Nucleus accumbens (tissue), 56 donors: ENCODE measurements around the gene PPP6R2.

Experiments
- DNase-seq, 56 donors: peaks; one replicate each; lab custom pipeline; 2025; lab: John Stamatoyannopoulos, UW

The PPP6R2 gene

DNA sequence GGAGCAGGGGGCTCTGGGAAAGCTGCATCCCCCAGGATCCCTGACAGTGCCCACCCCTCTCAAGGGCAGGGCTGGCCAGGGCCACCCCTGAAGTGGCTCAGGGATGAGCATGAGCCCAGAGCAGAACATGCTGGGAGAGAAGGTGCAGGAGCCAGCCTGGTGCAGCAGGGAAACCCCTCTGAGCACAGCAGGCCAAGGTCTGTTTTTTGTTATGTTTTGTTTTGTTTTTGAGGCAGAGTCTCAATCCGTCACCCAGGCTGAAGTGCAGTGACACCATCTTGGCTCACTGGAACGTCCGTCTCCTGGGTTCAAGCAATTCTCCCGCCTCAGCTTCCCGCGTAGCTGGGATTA, 132.5 kb downstream of the PPP6R2 start:
- no peak for DNase-seq

DNA sequence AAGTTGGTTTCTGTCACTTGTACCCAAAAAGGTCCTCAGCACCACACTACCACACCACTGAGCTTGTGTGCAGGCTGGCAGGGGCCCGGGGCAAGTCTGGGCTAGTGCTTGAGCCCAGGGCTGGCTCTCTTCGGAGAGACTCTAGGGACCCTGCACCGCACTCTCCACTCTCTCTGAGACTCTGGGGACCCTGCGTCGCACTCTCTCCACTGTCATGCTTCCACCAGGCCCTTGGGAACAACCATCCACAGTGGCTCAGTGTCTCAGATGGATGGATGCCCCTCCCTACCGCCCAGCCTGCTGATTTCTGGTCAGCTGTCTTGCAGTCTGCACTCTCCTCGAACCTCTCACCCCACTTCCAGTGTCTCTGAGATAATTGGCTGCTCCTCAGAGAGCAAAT, 133.7 kb downstream of the PPP6R2 start:
- no peak for DNase-seq

DNA sequence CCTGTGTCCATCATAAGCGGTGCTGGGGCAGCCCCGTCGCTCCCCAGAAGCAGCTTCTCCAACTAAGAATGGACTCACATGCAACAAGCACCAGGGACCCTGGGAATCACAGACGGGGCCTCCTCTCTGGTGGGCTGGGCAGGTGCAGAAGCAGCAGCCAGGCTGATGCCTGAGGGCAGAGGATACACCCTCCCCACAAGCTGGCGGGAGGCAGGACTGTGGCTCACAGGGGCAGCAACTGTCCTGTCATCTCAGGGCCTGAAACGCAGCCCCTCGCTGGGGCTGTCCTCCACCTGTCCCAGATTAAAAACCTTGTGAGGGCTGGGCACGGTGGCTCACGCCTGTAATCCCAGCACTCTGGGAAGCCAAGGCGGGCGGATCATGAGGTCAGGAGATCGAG, 134.8 kb downstream of the PPP6R2 start:
- no peak for DNase-seq

DNA sequence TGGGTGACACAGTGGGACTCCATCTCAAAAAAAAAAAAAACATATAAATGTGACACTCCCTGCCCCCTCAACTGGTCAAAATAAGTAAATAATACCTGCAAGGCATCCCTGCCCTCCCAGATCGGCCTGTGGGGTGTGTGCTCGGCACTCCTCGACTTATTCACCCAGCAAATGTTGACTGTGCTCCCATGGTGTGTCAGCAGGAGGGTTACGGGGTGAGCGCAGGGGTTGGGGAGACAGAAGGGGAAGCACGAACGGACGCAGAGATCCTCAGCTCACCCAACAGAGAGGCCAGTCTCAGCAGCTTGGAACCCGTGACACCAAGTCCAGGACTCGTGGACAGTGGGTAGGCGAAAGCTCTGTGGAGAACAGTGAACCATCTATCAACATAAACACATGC, 136.6 kb downstream of the PPP6R2 start:
- DNase-seq = no peak

DNA sequence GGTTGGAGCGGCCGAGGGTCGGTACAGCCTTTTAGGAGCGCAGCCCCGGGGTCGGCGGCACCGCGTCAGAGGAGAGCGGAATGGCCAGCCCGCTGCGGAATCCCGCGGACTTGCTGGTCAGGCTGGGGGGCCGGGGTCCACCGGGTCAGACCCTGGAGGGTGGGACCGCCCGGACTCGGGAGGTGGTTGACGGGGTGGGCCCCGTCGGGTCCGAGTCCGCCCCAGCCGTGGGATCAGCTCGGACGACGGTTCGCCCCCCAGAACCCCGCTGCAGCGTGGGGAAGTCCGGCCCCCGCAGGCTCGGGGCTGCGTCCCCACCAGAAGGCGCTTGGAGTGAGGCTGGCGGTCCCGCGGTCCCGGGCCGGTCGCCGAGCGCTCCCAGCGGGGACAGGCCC, 137.9 kb downstream of the PPP6R2 start:
- no peak for DNase-seq

DNA sequence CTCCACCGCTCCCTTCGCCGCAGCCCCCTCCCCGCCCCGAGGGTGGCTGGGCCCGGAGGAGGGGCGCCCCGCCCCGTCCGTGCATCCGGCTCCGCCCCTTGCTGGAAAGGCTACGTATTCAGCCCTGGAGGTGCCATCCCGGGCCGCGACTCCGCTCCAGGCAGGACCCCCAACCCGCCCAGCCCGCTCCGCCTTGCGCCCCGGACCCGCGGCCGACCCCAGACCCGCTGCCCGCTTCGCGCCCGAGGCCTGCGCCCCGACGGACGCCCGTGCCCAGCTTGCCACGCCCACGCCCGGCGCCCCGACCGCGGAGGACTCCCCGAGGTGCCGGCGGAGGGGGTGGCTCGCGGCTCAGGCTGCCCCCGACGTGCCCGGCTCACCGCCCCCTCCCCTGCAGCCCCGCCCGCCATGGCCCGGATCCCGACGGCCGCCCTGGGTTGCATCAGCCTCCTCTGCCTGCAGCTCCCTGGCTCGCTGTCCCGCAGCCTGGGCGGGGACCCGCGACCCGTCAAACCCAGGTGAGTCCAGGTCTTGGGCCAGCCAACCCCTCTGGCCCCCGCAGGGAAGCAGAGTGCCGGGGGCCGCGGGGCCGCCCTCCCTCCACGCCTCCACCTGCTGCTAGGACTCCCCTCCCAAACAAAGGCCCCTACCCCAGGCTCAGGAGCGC, 138.4 kb downstream of the PPP6R2 start, which contains the start of gene ADM2:
TSS of gene ADM2 (plus strand) at position 104 of the 667 bp plus-strand sequence. CDS start at position 409, 305 bp downstream.
- peak in 1 of 56 donors; percentile 10 for DNase-seq

DNA sequence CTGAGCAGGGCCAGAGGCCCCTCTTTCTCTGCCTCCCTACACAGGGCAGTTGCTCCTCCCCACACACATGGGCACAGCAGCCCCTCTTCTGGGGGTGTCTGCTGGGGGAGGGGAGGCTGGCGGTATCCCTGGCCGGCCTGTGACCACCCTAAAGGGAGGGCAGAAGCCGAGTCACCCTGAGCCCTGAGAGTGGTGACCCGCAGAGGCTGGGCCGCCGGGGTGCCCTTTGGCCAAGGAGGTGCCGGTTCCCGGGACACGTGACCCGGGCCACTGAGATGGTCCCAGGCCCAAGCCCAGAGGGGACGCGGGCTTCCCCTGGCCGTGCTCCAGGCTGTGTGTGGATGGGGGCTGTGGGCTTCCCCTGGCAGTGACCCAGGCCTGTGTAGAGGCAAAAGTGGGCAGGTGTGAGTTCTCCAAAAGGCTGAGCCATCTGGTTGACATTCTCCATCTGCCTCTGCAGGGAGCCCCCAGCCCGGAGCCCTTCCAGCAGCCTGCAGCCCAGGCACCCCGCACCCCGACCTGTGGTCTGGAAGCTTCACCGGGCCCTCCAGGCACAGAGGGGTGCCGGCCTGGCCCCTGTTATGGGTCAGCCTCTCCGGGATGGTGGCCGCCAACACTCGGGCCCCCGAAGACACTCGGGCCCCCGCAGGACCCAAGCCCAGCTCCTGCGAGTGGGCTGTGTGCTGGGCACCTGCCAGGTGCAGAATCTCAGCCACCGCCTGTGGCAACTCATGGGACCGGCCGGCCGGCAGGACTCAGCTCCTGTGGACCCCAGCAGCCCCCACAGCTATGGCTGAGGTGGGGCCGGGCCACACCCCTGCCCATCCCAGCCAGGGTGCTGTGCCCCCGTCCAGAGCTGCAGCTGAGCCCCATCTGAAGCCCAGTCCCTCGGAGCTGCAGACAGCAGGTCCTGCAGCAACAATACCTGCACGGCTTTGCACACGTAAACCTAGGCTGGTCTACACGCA, 139.3 kb downstream of the PPP6R2 start:
- DNase-seq = no peak

DNA sequence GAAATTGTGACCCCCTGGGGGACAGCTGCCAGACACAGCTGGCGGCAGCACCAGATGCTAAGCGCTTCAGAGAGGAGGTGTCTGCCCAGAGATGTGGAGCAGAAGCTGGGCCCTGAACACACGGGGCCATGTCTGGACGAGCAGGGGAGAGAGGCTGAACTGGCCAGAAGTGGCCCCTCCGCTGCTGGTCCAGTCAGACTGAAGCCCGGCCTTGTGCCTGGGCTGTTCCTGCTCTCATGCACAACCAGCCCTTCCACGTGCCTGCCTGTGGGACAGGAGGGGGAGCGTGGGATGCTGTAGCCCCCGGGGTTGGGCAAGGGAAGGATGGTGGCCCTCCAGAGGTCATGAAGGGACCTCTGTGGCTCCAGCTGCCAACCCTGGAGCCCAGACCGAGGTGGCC, 140.0 kb downstream of the PPP6R2 start:
- DNase-seq = no peak

DNA sequence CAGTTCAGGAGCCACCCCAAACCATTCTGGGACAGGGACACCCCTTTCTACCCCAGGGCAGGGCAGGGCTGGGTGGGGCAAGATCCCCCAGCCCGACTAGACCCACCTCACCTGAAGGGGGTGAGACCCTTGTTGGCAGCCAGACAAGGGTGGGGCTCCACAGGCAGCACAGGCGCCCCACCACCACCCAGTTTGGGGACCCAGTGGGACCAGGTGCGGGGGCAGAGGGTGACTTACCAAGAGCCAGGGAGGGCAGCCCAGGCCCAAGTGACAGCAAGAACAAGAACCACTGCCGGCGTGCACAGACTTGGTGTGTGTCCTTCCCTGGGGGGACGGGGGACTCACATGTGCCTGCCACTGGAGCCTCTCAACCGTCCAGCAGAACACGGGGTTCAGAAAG, 140.4 kb downstream of the PPP6R2 start:
- DNase-seq = no peak

DNA sequence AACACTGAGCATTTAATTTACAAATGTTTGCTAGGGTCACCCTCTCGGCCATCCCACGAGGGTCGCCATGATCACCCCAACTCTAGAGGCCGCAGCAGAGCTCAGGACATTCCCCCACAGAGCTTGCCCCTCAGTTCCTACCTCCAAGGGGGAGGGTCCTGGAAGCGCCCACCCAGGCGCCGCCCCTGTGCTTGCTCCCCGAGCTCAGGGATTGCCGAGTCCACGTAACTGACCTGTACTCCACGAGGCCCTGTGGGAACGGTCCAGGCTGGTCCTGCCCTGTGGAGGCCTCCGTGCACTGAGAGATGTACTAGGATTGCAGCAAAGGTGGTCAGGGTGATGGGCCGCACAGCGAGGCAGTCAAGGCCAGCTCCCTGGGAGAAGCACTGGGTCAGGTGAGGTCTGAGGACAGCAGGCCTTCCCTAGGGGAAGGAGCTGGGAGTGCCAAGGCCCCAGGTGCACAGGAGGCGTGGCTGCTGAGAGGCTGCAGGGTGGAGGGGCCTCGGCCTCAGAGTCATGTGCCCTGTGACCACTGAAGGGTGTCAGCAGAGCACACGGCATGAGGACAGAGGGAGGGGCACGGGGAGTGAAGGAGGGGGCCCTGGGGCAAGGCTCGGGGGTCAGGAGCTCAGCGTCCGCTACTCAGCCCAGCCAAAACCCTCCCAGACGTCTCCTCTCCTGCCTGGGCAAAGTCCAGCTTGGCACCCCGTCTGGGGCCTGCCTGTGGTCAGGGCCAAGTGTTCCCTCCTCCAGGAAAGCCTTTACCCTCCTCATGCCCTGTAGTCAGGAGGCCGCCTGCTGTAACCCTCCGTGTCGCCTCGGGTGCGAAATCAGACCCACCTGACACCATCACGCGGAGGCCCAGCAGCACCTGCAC, 141.1 kb downstream of the PPP6R2 start:
- no peak for DNase-seq

DNA sequence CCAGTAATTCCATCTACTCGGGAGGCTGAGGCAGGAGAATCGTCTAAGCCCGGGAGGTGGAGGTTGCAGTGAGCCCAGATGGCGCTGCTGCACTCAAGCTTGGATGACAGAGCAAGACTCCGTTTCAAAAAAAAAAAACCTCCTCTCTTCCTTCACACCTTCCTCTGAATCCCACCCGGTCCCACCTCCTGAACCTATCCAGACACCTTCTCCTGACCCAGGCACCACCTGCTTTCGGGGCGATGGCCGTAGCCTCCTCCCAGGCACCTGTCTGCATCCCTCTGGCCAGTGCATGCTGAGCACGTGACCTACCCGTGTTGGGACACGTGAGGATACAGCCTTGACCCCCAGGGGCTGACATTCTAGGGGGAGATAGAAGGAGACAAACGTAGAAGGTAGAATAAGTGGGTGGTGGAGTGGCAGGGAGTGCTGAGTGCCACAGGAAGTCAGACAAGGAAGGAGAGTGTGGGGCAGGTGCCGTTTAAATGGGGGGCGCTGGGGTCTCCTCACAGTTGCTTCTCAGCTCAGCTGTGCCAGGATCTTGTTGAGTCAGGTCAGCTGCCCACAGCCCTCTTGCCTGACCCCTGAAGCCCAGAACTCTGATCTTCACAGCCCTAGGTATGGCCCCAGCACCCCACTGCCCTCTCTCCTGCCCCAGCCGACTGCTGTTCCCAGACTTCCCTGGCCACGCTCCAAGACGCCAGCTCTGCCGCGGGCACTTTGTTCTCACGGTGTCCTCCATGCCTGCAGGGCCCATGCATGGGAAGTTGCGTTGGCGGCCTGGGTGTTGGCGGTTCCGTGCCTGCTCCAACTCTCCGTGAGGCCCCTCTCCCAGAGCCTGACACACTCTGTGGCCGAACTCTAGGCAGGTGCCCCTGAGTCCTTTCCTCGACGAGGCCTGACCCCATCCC, 142.3 kb downstream of the PPP6R2 start:
- DNase-seq = no peak

DNA sequence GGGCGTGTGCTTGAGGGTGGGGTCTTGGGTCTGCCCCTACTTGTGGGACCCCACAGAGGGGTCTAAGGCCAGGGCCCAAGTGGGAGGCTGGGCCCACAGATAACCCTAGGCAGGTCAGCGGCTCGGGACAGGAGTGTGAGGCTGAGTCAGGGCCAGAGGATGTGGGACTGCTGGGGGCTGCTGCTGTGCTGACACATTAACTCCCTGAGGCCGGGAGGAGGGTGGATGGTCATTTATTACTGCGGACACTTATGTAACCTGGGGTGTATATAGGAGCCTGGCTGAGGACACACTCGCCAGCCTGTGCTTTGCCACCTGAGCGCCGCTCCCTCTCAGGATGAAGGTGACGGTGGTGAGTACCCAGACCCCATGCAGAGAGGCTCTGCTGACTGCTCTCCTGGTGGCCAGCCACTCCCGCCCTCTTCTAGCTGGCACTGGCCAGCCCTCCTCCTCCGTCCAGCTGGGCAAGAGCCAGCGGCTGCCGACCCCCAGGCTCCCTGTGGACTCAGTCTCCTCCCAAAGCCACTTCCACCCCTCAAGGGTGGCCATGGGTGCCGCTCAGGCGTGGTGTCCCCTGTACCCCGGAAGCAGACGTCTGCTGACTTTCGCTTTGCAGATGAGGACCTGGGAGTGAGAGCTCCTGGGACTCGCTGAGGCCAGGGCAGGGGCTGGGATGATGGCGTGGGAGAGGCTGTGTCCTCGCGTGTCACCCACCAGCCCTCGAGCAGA, 143.6 kb downstream of the PPP6R2 start, which contains the start of gene MIOX:
TSS of gene MIOX (plus strand) at position 299 of the 729 bp plus-strand sequence. CDS start at position 338, 39 bp downstream.
- DNase-seq = no peak

DNA sequence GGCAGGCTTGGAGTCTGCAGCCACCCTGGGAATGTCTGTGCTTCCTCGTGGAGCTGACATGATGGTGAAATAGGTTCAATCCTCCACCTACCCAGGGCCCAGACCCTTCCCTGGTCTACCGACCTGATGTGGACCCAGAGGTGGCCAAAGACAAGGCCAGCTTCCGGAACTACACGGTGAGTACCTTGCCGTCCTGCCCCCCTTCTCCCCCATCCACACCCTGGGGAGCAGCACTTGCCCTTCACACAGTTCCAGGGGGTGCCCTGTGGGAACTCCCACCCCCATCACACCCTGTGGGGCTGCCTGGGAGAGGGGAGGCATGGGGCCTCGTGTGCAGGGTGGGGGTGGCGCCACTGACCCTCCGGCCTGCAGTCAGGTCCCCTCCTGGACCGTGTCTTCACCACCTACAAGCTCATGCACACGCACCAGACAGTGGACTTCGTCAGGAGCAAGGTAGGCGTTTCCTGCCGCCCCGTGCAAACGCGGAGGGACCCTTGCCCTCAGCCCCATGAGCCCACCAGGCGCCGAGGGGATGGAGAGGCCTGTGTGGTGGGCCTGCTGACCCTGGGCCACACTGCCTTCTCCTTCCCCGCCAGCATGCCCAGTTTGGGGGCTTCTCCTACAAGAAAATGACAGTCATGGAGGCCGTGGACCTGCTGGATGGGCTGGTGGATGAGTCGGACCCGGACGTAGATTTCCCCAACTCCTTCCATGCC, 144.3 kb downstream of the PPP6R2 start:
- no peak for DNase-seq

DNA sequence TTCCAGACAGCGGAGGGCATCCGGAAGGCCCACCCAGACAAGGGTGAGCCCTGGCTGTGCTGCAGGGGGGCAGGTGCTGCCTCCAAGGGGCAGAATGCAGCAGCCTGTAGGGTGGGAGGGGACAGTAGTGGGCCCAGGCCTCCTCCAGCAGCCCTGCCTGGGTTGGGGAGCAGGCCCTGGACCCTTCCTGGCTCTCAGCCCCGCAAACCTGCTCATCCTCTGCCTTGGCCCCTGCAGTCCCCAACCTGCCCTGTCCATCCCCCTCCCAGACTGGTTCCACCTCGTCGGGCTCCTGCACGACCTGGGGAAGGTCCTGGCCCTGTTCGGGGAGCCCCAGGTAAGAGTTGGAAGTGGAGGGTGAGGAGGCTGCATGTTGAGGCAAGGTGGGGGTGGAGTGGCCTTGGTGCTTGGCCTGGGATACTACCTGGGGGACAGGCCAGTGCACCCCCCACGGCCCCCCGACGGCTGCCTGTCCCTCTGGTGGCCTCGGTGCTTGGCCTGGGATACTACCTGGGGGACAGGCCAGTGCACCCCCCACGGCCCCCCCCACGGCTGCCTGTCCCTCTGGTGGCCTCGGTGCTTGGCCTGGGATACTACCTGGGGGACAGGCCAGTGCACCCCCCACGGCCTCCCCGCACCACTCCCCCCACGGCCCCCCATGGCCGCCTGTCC, 145.0 kb downstream of the PPP6R2 start:
- no peak for DNase-seq

DNA sequence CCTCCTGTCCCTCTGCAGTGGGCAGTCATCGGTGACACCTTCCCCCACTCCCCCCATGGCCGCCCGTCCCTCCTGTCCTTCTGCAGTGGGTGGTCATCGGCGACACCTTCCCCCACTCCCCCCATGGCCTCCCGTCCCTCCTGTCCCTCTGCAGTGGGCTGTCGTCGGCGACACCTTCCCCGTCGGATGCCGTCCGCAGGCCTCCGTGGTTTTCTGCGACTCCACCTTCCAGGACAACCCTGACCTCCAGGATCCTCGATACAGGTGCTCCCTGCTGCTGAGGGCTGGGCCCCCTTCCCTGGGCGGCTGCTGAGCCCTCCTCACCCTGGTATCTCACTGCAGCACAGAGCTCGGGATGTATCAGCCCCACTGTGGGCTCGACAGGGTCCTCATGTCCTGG, 145.8 kb downstream of the PPP6R2 start:
- DNase-seq = no peak

DNA sequence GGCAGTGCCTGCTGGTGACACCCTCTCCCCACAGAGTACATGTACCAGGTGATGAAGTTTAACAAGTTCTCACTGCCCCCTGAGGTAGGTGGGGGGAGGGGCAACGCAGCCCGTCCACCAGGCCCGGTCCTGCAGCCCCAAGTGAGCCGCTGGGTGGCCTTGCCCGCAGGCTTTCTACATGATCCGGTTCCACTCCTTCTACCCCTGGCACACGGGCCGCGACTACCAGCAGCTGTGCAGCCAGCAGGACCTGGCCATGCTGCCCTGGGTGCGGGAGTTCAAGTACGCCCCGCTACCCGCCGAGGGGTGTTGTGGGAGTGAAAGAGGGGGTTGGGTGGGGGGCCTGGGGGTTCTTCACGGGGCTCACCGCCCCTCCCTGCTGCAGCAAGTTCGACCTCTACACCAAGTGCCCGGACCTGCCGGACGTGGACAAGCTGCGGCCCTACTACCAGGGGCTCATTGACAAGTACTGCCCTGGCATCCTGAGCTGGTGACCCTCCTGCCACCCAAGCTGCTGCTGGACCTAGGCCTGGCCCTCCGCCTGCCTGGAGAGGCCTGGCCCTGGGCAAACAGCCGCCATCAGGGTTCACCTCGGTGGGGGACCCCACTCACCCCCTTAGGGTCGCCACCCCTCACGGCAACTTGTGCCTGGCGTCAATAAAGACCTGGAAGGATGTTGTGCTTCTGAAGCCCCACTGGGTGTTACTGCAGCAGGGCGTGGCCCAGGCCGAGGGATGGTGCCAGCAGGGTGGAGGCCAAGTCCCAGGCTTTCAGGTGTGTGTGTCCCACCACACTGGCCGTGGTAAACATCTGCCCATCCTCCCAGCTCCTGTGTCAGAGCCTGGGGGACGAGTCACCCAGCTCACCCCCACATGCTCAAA, 146.5 kb downstream of the PPP6R2 start:
- no peak for DNase-seq
